Skeletal muscle cell (primary cell): ENCODE data around the gene PTPRN2.
"Not testable (repeated sequence)": the region's sequence is repeated elsewhere in the genome, so short reads cannot be mapped to it uniquely, and the experiment has no call there.

Source experiments
- DNase-seq: peaks from one replicate; pipeline ENCODE4 v3.0.0-alpha.2; 2010; ENCODE audit warnings: low read depth
- H3K4me3 ChIP-seq: 2 replicates; pipeline ENCODE4 v1.5.1; 2011; ENCODE audit warnings: low read depth, mild to moderate bottlenecking, control low read depth, low read length, moderate library complexity

The PTPRN2 gene

DNA sequence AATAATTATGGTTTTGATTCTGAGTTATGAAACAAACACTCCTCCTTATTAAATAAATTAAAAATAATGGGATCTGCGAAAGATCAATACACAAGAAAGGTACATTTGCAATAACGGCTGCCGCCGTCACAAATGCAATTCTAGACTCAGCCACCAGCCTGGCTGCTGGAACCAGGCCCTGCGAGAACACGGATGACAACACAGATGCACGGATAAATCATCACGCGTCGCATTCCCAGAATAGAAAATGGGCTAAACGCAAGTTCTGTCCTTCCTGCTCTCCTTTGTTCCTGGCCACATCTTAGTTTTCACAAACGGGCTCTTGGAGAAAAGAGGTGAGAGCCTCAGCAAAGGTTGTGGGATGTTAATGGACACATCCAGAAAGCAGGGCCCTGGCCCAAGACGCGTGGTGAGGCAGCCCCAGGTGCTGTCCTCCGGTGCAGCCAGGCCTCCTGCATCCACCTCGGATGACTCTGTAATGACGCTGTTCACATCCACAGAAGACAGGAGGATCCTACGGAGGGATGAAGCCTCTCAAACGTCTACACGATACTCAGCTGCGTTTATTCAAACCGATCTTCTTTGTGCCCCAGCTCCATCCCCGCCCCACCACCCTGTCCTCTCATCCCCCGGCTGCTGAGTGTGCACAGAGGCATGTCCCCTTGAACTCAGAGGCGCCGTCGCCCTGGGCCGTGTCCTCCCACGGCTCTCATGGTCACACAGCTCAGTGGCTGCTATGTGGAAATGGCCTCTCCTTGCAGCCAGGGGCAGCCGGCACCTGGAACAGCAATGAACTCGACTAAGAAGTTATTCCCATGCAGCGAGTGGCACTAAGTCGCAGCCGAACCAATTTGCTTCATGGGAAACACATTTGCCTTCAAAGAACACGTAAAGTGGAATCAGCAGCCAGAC, 197.9 kb downstream of the PTPRN2 start:
- no peak overlapping the region for H3K4me3 ChIP-seq
- no peak for DNase-seq

DNA sequence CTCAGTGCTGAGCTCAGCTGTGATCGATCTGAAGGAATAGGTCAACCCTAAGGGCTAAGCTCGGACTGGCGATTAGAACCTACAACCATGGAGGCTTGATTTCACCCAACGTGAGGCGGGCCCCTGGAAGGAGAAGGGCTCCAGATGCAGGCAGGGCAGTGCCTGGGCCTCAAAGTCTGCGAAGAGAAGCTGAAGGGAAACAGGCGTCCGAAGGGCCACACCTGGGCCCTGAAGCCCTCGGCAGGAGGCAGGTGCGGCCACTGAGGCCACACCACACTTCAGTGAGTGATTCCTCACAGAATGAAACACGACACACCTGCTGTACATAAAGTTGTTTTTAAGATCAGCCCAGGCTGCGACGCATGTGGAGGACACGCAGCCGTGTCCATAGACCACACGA, 198.7 kb downstream of the PTPRN2 start:
- no peak for DNase-seq
- no peak overlapping the region for H3K4me3 ChIP-seq

DNA sequence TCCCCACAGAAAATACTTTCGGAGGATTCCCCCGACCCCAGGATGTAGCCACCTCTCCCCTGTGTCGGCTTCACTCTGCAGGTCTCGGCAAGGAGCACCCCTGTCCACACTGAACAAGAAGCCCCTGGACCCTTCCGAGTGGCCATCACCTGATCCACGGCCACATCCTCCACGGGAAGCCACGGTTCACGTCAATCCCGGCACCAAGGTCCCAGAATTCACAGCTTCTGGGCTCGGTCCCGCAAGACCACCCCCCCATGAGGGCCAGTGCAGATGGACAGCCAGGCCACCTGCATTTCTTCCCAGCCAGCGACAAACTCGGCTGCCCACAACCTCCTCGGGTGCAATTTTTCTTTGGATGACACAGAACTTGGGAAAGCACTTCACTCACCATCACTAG, 199.6 kb downstream of the PTPRN2 start:
- H3K4me3 ChIP-seq = no peak overlapping the region
- DNase-seq = no peak

DNA sequence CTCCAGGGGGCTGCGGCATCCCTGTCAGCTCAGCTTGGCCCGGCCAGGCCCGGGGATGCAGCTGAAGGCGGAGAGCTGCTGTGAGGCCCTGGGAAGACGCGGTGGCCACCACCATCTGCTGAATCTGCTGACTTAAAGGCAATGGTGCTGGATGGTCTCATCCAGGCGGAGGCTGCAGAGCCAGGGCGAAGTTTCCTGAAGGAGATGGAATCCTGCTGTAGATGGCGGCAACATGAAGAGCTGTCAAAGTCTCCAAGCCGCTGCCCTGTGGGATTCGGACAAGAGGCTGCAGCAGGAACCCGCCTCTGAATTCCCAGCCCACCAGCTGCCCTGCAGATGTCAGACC, 200.1 kb downstream of the PTPRN2 start:
- DNase-seq = no peak

DNA sequence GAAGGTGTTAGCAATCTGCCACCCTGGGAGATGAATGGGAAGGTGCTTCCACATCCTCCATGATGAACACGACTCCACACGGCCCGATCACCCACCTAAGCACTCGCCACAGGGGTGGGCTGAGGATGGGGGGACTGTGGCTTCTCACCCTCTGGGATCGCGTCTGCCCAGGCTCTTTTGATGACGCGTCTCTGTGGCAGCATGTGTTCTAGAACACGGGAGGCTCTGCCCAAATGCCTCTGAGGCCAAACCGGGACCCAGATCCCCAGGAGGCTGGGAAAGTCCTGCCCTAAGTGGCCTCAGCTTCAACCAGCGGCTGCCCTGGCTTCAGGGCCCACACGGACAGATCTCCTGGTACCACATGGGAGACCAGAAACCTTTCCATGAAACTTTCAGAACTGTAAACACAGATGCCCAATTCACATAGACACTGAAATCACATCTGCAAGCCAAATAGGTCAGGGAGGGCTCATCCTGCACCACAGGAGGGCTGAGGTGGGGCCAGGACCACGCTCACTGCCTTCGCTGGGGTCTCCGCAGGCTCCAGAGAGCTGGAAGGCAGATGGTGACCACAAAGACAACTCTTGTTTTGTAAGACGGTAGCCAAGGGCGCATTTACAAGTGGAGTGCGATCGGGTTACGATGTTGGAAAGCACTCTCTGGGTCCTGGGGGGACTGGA, 200.6 kb downstream of the PTPRN2 start:
- DNase-seq = no peak
- H3K4me3 ChIP-seq = no peak overlapping the region

More for the DNA sequence above, 200.1 kb downstream of the PTPRN2 start:
- no peak overlapping the region for H3K4me3 ChIP-seq

DNA sequence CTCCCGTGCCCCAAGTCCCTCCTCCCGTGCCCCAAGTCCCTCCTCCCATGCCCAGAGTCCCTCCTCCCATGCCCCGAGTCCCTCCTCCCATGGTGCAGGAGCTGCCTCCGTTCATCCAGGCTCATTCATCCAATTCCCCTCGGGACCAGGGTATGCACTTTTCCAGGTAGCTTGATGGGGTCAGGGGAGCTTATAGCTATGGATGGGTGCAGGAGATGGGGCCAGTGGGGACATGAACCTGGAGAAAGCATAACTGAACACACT, 201.3 kb downstream of the PTPRN2 start:
- no peak for DNase-seq
- H3K4me3 ChIP-seq = no peak overlapping the region

DNA sequence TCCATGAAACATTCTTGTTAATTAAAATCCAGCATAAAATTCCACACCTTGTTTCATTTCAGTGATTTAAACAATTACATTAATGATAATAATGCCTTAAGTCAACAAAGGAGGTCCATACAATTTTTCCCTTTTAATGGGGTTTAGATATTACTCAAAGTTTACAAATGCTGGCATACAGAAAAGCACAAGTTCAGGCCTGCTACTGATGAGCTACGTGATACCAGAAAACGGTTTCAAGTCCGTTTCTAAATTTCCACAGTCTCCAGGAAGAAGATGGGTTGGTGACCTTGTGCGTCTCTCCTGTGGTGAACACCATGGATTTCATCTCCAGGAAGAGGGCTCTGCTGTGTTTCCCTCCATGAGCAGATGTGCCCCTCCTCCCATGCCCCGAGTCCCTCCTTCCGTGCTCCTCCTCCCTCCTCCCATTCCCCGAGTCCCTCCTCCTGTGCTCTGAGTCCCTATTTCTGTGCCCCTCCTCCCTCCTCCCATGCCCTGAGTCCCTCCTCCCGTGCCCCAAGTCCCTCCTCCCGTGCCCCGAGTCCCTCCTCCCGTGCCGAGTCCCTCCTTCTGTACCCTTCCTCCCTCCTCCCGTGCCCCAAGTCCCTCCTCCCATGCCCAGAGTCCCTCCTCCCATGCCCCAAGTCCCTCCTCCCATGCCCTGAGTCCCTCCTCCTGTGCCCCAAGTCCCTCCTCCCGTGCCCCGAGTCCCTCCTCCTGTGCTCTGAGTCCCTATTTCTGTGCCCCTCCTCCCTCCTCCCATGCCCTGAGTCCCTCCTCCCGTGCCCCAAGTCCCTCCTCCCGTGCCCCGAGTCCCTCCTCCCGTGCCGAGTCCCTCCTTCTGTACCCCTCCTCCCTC, 201.9 kb downstream of the PTPRN2 start:
- not testable (repeated sequence) for DNase-seq, H3K4me3 ChIP-seq

DNA sequence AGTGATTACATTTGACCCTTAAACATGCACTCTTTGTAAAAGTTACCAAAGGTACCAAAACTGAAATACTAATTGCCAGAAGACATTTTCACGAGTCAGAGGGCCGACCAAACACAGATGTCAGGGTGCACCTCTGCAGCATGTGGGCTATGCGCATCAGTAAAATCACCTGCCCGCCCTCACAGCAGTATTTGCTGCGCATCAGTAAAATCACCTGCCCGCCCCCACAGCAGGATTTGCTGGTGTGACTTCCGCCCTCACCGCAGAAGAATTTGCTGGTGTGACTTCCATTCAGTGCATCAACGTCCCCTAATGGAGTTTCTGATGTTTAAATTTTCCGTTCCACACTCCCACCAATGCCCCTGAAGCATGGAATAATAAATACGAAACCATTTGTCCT, 202.9 kb downstream of the PTPRN2 start:
- DNase-seq = no peak
- no peak overlapping the region for H3K4me3 ChIP-seq

DNA sequence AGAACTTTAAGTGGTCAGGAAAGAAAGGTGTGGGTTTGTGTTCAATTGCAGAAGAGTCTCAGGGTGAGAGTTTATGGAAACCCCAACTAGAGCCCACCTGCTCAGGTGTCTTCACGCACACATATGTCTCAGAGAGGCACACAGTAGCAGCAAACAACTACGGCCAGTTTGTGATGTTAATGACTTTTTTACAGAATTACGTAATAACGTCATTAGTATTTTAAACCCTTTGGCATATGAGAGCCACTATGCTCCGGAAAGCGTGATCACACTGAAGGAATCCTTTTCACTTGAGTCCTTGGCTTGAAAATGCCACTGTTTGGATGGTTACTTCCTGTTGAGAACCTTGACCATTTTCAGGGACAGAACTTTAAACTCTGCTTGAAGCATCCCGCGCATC, 204.0 kb downstream of the PTPRN2 start:
- no peak overlapping the region for H3K4me3 ChIP-seq
- no peak for DNase-seq

DNA sequence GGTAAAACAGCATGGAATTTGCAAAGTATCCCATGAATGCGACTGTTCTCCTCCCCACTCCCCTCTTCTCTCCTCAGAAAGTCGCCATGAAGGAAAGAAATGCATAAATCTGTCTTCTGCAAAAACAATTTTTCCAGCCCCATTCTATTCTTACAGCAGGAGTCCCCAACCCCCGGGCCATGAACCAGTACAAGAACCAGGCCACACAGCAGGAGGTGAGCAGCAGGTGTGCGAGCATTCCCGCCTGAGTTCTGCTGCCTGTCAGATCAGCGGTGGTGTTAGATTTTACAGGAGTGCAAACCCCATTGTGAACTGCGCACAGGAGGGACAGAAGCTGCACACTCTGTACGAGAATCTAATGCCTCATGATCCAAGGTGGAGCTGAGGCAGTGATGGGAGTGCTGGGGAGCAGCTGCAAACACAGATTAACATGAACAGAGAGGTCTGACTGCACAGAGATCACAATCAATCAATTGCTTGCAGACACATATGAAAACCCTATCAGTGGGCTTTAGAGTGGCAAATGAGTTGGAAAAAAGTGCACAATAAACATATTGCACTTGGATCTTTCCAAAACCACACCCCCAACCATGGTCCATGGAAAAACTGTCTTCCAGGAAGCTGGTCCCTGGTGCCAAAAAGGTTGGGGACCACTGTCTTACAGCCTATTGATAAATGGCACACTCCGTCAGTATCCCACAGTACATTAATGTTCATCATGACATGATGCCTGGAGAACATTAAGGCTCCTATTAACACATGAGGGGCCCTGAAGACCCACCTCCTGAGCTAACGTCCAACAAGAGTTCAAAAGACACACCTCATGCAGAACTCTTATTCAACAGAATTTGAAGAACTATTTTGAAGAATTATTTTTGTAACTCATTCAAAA, 205.0 kb downstream of the PTPRN2 start:
- no peak overlapping the region for H3K4me3 ChIP-seq
- DNase-seq = no peak

DNA sequence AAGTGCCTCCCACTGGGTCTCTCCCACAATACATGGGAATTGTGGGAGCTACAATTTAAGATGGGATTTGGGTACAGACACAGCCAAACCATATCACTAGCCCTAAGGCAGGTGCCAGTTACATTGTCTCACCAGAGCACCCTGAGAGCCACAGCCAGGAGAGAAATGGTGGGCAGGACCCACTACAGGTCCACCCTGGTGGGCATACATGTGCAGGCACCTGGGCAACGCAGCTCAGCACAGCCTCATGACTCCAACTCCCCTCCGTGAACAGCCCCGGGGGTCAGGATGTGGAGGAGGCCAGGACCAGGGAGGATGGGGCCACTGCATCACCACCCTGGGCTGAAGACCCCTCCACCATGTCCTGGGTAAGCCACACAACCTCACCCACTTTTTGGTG, 205.7 kb downstream of the PTPRN2 start:
- DNase-seq = no peak

DNA sequence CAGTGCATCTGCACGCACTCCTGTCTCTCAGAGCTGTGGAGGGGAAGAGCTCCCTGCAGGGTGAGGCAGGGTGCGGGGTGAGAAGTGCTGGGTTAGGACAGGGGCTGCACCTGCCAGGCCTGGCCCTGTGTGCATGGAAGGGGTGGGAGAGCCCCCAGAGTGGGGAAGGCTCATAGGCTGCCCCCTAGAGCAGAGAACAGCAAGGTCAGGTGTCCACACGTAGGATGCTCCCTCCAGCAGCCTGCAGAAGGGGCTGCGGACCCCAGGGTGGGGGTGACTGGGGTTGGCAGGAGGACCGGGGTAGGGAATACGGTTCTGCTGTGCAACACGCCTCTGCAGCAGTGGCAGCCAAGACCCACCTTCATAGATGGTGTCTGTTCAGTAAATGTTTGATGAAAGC, 208.6 kb downstream of the PTPRN2 start:
- H3K4me3 ChIP-seq = no peak overlapping the region
- DNase-seq = no peak

More for the DNA sequence above, 205.7 kb downstream of the PTPRN2 start:
- no peak overlapping the region for H3K4me3 ChIP-seq

DNA sequence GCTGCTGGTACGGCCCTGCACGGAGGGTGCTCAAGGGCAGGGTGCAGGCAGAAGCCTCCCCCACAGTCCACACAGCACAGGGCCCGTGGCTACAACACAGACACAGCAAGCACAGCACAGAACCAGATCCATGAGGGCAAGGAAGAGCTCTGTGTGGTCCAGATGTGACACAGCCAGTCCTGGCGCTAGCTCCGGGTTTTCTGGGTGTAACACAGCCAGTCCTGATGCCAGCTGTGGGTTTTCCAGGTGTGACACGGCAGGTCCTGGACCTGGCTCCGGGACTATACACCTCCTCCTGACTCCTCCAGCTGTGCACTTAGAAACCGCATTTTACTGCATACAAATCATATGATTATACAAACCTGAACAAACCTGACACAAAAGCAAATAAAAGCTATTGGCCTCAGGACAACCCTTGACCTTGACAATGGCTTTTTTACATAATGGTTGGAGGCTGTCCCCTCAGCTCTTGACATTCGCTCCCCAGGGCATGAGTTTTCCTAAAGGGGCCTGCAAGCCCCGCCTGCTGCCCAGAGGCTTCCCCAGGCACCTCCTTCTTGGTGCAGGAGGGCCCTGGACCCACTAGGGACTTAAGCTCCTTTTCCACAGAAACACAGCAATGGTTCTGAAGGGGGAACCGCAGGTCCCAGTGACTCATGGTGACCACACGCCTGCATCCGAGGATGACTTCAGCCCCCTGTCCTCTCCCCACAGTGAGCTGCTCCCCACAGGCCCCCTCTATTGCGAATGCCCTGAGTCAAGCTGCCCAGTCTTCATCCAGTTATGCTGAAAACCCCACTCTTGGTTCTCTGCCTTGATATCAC, 209.6 kb downstream of the PTPRN2 start:
- no peak for DNase-seq
- H3K4me3 ChIP-seq = no peak overlapping the region

DNA sequence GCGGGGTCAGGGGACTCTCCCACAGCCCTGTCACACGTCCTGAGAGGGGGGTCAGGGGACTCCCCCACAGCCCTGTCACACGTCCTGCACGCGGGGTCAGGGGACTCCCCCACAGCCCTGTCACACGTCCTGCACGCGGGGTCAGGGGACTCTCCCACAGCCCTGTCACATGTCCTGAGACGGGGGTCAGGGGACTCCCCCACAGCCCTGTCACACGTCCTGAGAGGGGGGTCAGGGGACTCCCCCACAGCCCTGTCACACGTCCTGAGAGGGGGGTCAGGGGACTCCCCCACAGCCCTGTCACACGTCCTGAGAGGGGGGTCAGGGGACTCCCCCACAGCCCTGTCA, 210.8 kb downstream of the PTPRN2 start:
- H3K4me3 ChIP-seq, DNase-seq: not testable (repeated sequence)

DNA sequence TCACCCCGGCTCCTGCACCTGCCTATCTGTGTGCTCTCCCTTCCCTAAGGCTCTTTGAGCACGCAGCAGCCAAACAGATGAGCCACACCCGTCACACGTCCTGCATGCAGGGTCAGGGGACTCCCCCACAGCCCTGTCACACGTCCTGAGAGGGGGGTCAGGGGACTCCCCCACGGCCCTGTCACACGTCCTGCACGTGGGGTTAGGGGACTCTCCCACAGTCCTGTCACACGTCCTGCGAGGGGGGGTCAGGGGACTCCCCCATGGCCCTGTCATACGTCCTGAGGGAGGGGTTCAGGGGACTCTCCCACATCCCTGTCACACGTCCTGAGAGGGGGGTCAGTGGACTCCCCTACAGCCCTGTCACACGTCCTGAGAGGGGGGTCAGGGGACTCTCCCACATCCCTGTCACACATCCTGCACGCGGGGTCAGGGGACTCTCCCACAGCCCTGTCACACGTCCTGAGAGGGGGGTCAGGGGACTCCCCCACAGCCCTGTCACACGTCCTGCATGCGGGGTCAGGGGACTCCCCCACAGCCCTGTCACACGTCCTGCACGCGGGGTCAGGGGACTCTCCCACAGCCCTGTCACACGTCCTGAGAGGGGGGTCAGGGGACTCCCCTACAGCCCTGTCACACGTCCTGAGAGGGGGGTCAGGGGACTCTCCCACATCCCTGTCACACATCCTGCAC, 211.3 kb downstream of the PTPRN2 start:
- not testable (repeated sequence) for H3K4me3 ChIP-seq, DNase-seq

DNA sequence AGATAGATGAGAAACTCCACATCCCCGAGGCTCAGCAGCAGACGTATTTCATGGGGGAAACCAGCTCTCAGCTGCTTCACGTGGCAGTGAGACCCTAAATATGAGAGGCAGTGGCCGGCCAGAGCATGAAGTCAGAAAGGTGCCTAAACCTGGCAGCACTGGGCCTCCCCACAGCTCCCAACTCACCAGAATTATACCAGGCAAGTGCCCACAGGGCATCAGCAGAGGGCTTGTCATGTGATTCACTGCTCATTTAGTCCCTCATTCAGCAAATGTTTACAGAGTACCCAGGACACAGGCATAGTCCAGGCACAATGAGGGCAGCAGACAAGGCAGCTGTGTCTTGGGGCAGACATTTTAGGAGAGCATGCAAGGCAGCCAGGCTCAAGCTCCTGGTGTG, 212.6 kb downstream of the PTPRN2 start:
- DNase-seq = no peak
- no peak overlapping the region for H3K4me3 ChIP-seq

DNA sequence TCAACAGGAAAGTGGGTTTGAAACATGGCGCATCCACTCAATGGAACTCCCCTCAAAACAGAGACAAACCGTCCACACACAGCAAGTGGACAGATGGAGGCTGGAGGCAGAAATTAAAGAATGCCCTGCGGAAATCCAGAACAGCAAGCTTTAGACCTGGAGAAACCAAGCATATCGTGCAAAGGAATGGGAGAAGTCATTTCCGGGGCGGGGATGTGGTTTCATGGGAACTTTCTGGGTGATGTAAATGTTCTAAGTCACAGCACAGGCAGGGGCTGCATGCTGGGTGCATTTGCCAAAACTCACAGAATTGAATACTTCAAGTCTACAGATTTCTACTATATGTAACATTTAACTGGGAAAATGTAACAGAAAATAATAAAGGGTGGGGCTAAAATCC, 213.0 kb downstream of the PTPRN2 start:
- DNase-seq = no peak
- no peak overlapping the region for H3K4me3 ChIP-seq

DNA sequence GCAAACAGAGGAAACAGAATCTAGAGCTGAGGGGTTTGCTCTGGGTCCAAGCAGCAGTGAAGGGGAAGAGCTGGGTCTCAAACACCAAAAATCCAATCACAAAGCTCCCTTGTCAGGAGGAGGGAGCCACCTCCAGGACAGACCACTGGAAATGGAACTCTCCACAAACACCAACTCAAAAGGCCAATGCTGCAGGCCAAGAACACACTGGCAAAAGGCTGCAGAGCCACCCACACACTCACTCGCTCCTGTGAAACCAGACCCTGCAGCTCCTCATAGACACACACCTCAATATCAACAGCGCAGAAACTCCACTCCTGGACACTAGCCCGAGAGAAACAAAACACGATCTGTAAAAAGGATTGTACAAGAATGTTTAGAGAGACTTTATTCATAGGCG, 213.5 kb downstream of the PTPRN2 start:
- DNase-seq = no peak
- no peak overlapping the region for H3K4me3 ChIP-seq
